NB4 (cell line): ENCODE results near the gene C2CD5.

Experiments
- DNase-seq: peaks from one replicate; pipeline ENCODE4 v3.0.0; 2010; ENCODE audit warnings: low read depth
- H3K4me3 ChIP-seq: one replicate; pipeline ENCODE4 v1.5.1; 2011; ENCODE audit warnings: mild to moderate bottlenecking, low read depth, low read length, moderate library complexity
- MAX ChIP-seq: IDR thresholded peaks from 2 replicates; pipeline ENCODE4 v1.6.1; 2011; ENCODE audit warnings: low read depth, low read length
- MYC ChIP-seq: IDR thresholded peaks from 2 replicates; pipeline ENCODE4 v1.6.1; 2011; ENCODE audit warnings: low read depth, low read length
- POLR2A ChIP-seq: IDR thresholded peaks from 2 replicates; pipeline ENCODE4 v1.6.1; 2011; ENCODE audit warnings: mild to moderate bottlenecking; ENCODE audit not compliant: insufficient read length; ENCODE audit errors: extremely low read depth
- TF ChIP-seq, protein P1 (sequence below): IDR thresholded peaks from one replicate; pipeline ENCODE4 v1.5.1; 2012; ENCODE audit warnings: low read depth, low read length

C2CD5 gene

GRCh38 chr12:22409377-22410164, 134.8 kb downstream of the C2CD5 start:
- no peak for DNase-seq
- TF ChIP-seq POLR2A (no peak), MYC (no peak), MAX (no peak)
- TF ChIP-seq, protein P1, sequence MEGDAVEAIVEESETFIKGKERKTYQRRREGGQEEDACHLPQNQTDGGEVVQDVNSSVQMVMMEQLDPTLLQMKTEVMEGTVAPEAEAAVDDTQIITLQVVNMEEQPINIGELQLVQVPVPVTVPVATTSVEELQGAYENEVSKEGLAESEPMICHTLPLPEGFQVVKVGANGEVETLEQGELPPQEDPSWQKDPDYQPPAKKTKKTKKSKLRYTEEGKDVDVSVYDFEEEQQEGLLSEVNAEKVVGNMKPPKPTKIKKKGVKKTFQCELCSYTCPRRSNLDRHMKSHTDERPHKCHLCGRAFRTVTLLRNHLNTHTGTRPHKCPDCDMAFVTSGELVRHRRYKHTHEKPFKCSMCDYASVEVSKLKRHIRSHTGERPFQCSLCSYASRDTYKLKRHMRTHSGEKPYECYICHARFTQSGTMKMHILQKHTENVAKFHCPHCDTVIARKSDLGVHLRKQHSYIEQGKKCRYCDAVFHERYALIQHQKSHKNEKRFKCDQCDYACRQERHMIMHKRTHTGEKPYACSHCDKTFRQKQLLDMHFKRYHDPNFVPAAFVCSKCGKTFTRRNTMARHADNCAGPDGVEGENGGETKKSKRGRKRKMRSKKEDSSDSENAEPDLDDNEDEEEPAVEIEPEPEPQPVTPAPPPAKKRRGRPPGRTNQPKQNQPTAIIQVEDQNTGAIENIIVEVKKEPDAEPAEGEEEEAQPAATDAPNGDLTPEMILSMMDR, result no peak
- H3K4me3 ChIP-seq, result no peak overlapping the region

GRCh38 chr12:22408610-22409376, 135.5 kb downstream of the C2CD5 start:
- TF ChIP-seq MYC (no peak), MAX (no peak), POLR2A (no peak)
- TF ChIP-seq, protein P1, result no peak
- DNase-seq, result no peak
- no peak overlapping the region for H3K4me3 ChIP-seq

GRCh38 chr12:22407397-22407796, 136.9 kb downstream of the C2CD5 start:
- no peak overlapping the region for H3K4me3 ChIP-seq
- DNase-seq, result no peak
- TF ChIP-seq POLR2A (no peak), MYC (no peak), MAX (no peak)
- TF ChIP-seq, protein P1, result no peak

DNA sequence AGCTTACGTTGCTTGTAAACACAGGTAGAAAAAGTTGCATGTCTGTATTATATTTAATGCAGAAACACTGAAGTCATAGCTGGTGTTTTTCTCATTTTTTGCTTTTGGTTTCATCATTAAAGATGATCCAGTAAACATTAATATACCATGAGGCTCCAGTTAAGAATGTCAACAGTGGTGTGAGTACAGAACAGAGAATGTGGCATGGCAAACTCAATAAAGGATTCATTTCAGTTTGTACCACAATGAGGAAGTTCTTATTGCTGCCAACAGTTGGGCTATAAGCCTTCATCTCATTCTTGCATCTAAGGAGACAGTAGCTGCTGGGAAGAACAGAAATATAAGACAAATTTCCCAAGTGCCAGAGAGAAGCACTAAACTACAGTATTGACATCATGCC, 137.7 kb downstream of the C2CD5 start:
- H3K4me3 ChIP-seq, result no peak overlapping the region
- no peak for TF ChIP-seq MYC
- no peak for TF ChIP-seq POLR2A
- no peak for DNase-seq

- H3K4me3 ChIP-seq, result no peak overlapping the region
- no peak for TF ChIP-seq MAX
- TF ChIP-seq MYC, result no peak
- TF ChIP-seq, protein P1, result no peak
- no peak for TF ChIP-seq POLR2A
- no peak for DNase-seq
Measured at GRCh38 chr12:22399464-22400180, 144.7 kb downstream of the C2CD5 start.
